ENCODE results near the gene FAM171A1.
A peak's percentile ranks its signal among the peaks of the same experiment; 100 is the strongest.
"Not testable (repeated sequence)": the region's sequence is repeated elsewhere in the genome, so short reads cannot be mapped to it uniquely, and the experiment has no call there.

Gene FAM171A1

DNA sequence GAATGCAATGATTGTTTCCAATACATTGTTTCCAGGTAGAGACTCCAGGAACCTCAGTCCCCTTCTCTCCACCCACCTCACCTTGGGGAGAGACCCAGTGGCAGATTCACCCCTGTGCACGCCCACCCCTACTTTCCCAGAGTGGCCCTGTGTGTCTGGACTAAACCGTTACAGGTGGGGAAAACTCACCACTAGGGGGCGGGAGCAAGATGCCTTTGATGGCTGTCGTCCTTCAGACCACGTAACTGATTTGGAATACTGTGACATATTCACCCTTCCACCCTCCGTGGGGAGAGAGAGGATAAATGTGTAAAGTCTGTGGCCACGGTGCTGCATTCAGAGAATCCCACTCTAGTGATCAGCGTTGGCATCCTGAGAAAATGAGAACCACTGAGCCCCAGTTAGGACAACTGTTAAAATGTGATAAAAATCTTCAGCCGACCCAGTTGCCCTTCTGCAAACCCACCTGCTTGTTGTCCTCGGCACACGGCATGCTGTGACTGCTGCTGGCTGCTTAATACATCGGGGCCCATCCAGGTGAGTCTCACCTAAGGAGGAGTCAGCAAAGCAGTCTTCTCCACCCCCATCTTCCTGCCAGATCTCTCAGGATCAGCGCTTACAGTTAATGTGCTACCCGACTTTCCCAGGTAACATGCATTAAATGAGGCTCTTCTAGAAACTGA is 161.1 kb downstream of the FAM171A1 start:
- DNase-seq (ENCODE audit: low read depth, low spot score), result peak; percentile 45

DNA sequence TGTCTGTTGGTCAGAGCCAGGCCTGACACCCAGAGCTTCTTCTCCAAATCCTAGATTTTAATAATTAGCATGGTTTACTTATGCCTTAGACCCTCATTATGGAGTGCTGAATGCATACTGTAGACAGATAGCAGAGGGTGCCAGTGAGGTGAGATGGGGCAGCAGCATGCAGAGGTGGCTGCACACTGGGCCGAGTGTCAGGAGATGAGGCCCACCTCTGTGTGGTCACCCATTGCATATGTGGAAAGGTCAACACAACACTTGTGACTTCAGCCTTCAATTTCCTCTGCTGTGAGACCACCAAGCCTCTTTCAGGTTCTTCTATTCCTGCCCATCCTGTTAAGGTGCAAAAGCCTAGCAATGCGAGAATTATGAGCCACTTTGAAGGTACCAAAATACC is 162.9 kb downstream of the FAM171A1 start:
- no peak for DNase-seq (ENCODE audit: low read depth, low spot score)

DNA sequence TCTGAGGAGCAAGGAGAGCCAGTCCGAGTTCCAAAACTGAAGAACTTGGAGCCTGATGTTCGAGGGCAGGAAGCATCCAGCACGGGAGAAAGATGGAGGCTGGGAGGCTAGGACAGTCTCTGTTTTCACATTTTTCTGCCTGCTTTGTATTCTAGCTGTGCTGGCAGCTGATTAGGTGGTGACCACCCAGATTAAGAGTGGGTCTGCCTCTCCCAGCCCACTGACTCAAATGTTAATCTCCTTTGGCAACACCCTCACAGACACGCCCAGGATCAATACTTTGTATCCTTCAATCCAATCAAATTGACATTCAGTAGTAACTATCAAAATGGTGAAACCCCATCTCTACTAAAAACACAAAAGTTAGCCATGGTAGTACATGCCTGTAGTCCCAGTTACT is 163.7 kb downstream of the FAM171A1 start:
- DNase-seq (ENCODE audit: low read depth, low spot score), result not testable (repeated sequence)

DNA sequence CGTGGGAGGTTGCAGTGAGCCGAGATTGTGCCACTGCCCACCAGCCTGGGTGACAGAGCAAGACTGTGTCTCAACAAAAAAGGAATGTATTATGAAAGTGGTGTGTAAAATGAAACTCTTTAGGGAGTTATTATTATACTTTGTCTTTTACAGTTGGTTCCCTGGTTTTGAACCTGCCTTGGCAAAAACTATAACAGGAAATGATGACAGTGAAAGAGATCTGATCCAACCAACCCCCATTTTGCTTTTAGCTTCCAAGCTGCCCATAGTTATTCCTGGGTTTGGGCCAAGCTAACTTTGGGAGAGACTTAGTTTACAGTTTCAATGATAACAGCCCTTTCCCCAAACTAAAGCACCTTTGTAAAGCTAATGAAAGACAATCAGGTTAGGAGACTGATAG is 168.4 kb downstream of the FAM171A1 start:
- DNase-seq (ENCODE audit: low read depth, low spot score), result no peak

DNA sequence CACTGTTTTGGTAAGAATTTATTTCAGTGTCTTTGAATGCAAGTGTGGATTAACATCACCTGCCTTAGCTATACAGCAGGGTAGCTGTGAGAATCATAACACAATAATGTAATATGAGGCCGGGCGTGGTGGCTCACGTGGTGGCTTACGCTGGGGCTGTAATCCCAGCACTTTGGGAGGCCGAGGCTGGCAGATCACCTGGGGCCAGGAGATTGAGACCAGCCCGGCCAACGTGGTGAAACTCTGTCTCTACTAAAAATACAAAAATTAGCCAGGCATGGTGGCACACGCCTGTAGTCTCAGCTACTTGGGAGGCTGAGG is 168.8 kb downstream of the FAM171A1 start:
- not testable (repeated sequence) for DNase-seq (ENCODE audit: low read depth, low spot score)

DNA sequence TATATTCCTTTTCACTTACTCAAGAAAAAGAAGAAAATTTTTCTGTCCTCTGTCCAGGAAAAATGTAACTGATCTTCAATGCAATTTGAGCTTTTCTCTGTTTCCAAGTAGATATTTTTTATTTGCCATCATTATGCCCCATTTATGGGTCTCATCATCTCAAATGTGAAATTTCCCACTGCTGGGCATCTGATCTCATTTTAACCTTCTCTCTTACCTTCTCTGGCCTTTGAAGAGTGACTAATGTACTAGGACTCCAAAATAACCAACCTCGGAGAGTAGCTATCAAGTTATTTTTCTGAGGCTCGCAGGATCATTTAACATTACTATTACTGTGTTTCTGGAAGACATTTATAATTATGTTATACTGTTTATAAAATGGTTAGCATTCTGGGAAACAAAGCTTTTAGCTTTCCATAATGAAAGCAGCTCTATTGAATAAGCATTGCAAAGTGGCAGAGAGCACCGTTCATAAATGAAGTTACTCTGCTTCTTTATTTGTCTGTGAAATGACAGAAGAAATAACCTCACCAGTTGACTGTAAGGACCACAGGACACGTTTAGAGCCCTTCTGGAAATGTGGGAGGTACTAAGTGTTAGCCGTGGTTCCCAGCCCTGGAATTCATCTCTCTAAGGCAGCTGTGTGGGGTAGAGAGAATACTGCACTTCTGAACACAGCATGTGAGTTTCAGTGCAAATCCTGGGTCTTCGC is 169.3 kb downstream of the FAM171A1 start:
- no peak for DNase-seq (ENCODE audit: low read depth, low spot score)

DNA sequence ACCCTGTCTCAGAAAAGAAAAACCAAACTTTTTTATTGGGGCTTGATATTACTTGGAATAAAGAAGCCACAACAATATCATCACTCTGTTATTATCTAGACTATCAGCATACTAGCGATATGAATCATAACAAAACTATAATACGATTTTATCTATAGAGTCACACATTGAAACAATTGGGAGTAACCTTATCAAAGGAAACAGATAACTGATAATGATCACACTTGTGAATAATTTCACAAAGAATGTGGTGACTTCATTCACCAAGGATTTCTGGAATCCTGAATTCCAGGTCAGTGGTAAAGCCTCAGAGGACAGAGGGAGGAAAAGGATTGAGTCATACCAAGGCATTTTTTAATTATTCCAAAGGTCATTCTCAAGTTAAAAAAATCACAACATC is 170.5 kb downstream of the FAM171A1 start:
- peak; percentile 59 for DNase-seq (ENCODE audit: low read depth, low spot score)

DNA sequence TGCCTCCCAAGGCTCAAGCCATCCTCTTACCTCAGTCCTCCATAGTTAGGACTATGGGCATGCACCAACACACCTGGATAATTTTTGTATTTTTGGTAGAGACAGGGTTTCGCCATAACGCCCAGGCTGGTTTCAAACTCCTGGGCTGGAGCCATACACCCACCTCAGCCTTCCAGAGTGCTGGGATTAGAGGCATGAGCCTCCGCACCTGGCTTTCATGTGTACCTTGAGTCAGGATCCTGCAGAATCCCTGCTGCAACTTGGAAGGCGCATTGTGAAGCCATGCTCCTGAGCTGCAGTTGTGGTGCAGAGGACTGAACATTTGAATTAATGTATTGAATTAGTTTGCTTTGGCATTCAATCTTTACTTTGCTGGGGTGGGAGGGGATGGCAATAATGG is 173.2 kb downstream of the FAM171A1 start:
- DNase-seq (ENCODE audit: low read depth, low spot score), result no peak

DNA sequence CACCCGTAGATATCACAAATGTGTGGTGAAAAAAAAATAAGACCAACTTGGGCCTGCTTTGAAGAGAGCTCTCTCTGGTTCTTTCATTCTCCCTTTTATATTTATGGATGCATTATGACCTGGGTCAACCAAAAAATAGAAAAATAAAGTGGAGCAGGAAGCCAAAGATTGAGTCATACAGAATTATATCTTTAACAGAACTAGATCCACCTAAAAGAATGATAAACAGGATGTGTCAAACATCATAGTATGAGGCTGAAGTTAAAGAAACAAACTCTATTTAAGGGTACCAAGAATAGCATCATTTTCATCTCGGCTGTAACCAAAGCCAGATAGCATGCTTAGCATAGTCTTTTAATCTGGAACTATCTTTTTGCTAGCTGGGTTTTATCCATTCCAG is 173.8 kb downstream of the FAM171A1 start:
- no peak for DNase-seq (ENCODE audit: low read depth, low spot score)

DNA sequence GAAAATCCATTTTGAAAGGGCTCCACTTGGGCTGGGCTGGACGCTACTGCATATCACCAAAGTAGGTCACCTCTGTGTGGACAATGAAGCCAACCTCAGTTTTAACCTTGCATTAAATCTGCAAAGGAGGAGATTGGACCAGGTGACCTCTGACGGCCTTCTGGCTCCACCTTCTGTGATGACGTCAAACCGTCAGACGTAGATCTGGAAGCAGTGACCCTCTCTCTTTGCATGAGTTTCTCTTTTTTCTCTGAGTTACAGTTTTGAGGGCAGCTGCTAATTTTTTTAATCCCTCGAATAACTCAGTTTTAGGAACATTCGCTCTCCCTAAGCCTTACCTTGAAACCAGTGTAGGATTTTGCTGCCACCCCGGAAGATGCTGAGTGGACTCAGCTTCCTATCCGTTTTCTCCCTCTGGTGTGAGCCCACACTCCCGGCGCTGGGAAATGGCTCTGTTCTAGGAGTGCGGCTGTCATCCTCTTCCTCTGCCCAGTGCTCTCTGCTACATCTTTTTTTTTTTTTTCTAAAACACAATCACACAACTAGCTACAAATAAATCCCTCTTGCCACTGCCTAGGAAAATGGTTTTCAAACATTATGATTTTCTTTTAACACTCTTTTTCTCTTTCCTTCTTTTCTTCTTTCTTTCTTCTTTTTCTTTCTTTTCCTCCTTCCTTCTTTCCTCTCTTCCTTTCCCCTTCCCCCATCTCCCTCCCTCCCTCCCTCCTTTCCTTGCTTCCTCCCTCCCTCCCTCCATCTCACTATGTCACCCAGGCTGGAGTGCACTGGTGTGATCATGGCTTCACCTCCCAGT is 174.9 kb downstream of the FAM171A1 start:
- DNase-seq (ENCODE audit: low read depth, low spot score), result no peak

DNA sequence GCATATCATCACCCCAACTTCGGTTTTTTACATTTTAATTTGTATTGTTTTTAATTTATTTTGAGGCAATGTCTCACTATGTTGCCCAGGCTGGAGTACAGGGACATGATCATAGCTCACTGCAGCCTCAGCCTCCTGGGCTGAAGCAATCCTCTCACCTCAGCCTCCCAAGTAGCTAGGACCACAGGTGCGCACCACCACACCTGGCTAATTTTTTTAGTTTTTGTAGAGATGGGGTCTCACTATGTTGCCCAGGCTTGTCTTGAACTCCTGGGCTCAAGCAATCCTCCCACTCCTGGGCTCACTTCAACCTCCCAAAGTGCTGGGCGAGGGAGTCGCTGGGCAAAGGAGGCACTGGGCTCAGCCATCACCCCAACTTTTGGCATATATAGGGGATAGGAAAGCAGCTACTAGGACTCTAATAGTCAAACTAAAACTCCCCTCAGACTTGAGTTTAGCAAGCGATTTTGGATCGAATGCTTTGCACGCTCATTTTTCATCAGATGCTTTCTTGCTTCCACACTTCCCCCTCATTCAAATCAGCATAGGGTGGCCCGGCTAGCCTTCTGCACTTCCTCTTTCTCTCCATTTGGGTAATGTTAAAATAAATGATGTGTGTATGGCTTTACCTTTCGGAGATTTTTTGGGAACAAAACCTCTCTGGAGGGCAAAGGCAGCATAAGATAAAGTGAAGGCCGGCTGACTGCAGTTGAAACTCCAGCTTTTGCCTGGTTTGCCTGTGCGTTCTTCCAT is 181.8 kb downstream of the FAM171A1 start:
- DNase-seq (ENCODE audit: low read depth, low spot score), result no peak

DNA sequence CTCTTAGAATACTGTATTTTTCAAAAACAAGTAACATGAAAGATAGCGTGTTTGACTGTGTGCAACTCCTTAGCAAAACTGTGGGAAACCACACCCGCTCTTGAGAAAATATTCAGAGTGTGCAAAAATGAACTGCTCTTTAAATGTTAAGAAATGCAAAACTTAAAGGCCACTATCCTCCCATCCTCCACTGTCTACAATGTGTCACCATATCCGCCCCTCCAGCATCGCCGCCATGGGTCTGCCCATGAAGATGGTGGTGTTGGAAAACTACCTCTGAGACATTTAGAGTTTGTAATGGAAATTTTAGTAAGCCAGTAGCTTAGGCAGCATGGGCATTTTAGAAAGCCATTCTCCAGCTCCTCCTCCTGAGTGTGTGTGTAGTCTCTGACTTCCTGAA is 182.5 kb downstream of the FAM171A1 start:
- DNase-seq (ENCODE audit: low read depth, low spot score), result no peak

DNA sequence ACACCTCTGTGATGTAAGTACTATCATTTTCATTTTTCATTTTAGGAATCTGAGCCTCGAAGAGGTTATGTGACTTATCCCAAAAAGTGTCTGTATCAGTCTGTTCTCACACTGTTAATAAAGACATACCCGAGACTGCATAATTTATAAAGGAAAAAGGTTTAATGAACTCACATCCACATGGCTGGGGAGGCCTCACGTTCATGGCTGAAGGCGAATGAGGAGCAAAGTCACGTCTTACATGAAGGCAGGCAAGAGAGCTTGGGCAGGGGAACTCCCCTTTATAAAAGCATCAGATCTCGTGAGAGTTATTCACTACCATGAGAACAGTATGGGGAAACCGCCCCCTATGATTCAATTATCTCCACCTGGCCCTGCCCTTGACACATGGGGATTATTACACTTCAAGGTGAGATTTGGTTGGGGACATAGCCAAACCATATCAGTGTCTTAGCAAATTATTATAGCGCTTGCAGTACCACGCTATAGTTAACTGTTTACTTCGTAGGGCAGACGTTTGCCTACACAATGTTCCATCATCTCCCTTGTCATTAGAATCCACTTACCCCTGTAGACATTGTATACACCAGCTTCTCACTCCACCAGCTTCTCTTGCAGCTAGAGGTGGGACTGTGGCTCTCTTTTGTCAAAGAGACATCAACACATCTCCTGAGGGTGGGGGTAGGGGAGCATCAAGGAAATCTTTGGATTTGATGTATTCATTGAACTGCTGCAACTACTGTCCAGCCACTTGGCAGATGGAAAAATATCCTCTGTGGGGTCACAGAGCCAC is 187.2 kb downstream of the FAM171A1 start:
- no peak for DNase-seq (ENCODE audit: low read depth, low spot score)

DNA sequence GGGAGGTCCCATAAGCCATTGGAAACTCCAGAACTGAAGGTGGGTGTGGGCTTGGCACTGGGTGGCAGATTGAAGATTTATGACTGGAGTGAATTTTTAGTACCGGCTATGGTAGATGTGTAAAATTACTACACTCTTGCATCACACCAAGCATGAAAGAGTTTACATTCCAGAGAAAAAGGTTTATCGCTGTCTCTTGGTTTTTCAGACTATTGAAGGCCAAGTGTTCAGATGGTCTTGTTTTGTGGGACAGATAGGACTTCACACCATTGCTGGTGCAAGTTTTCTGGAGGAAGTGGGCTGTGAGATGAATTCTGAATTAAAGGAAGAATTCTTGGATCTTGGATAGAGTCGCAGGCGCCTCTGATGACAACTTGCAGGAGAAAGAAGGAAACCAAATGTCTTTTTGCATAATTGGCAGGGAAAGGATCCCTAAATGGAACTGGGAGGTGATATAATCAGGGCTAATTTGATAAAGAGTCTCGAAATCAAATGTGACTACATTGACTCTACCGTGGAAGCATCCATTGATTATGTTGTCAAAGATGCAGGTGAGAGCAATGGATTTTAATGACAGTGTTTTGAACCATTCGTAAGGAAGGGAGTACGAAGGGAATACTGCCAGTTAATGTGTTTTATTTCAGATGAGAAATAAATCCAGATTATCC is 188.4 kb downstream of the FAM171A1 start:
- no peak for DNase-seq (ENCODE audit: low read depth, low spot score)

DNA sequence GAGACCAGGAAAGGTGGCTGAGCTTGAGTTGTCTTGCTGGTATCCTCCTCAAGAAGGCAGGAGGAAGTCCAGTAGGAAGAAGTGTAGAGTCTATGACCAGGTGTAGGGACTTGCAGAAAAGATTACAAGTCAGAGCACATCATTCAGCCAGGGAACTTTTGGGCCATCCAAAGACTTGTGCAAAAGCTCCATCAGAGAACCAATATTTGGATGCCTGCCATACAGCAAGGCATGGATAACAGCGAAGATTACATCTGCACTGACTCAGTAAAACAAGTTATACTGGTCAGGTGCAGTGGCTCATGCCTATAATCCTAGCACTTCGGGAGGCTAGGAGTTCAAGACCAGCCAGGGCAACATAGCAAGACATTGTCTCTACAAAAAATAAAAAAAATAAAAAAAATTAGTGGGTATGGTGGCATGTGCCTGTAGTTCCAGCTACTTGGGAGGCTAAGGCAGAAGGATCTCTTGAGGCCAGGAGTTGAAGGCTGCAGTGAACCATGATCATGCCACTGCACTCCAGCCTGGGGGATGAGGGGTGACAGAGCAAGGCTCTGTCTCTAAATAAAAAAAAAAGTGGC is 189.4 kb downstream of the FAM171A1 start:
- DNase-seq (ENCODE audit: low read depth, low spot score), result no peak

DNA sequence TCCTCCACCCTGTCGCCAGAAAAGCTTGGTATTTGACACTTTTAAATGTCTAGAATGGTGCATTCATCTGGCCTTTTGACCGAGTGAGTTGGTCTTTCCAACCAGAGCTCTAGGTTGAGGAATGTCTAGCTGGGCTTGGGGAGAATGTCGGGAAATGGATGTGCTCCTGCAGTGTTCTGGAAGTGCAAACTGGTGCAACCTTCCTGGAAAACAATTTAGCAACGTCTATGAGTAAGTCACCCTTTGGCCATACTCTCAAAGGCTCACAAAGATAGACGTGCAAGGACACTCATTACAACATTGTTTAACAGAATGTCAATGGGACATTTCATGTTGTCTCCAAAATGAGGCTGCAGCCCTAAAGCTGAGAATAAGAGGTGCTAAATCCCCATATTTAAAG is 190.4 kb downstream of the FAM171A1 start:
- no peak for DNase-seq (ENCODE audit: low read depth, low spot score)

DNA sequence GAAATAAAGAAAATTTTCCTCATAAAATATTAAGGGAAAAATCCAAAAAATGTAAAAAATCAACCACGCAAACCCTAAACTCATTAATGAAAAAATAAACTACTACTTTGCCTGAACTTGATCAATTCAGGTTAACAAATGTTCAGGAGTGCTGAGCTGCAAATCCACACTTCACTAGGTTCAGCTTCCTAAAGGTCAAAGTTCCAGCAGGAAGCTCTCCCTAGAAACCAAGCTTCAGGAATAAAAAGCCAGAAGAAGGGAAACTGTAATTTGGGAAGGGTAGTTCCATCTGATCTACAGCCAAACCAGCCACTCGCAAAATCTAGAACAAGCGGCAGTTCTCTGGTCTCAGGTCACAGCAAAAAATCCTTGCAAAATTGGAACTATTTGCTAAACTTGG is 194.8 kb downstream of the FAM171A1 start:
- no peak for DNase-seq (ENCODE audit: low read depth, low spot score)

DNA sequence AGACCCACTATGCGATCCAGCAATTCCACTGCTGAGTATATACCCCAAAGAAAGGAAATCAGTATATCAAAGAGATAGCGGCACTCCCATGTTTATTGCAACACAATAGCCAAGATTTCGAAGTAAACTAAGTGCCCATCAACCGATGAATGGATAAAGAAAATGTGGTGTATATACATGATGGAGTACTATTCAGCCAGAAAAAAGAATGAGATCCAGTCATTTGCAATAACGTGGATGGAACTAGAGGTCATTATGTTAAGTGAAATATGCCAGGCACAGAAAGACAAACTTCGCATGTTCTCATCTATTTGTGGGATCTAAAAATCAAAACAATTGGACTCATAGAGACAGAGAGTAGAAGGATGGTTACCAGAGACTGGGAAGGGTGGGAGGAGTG is 195.5 kb downstream of the FAM171A1 start:
- DNase-seq (ENCODE audit: low read depth, low spot score), result no peak

DNA sequence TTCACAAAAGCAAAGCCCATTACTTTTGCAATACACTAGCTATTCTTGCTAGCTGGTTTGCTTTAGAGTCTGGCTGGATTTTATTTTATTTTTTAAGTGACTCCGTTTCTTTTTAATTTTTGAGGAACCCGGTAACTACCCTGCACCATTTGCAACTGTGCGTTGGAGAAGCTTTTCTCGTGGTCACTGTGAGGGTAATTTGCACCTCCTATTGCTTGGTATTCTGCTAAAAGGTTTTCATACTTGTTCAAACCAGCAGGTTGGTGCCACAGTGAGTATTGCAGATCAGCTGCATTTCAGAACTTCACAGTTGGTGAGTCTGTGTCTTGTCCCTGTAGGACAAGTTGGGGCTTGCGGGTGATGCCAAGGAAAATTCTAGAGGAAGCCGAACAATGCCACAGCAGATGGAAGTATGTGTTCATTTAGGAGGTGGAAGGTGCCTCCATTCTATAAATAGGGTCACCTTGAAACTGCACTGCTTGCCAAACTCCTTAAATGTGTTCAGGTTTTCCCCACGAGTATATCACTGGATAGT is 198.7 kb downstream of the FAM171A1 start:
- DNase-seq (ENCODE audit: low read depth, low spot score), result no peak
